Left cardiac atrium (tissue), 4 donors: ENCODE data around the gene ARID1B. TPM values are rescaled to one million over a fixed set of nuclear protein-coding genes. Genes with fewer than 3 reads are reported as not detected.

Experiments used
- ATAC-seq, 2 donors: fragments of 200-7000 bp; cut with Tn5 transposase; one replicate each; pipeline ENCODE4 v1.9.1; 2020; ENCODE audit warnings: mild to moderate bottlenecking in 2 of 2, moderate library complexity in 2 of 2
- DNase-seq: peaks from one replicate; pipeline ENCODE4 v3.0.0-alpha.2; 2020
- intact Hi-C, 2 donors: fragments of 100-400 bp; cut with DNase I; formaldehyde crosslinking; loops; one replicate each; pipeline versions ENCODE4 v1.14.1 to v1.15.1; 2022 to 2023
- total RNA-seq, 2 donors: library from RNA; stranded (reverse); fragmentation: NEBNext Ultra II Directional; extraction: Animal tissue kit (Norgen Biotek cat#: 25700); gene quantifications; one replicate each; pipeline ENCODE4 v1.2.1, GENCODE V29; 2021
- donor health status: DM: no; HTN: yes; CAD: no.
- donor health status: DM: no; HTN: yes; CAD: no; lungs with severe emphysema.
- donor health status: DM: yes; HTN: yes; CAD: no.
- donor health status: Dilated cardiomyopathy.

The ARID1B gene
- total RNA-seq, 2 donors from 2014 or later = 45.4 to 48.0 TPM

DNA sequence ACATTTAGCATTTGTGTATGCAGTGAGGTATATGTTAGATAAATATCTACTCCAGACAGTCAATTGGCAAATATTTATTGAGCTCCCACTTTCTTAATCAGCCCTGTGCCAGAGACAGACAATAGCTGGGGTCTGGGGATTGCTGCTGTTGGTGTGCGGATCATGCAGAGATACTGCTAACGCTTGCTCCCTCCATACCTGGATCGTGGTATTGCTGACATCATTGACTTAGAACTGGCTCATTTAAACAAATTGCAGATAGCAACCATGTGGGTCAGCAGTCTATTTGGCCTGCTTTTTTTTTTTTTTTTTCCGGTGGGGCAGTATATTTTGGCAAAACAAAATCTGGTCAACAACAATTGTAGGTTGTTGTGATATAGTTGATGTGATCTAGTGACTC lies 9.5 kb downstream of the ARID1B start:
- ATAC-seq (no peak), DNase-seq (no peak)
- intact Hi-C loops = loop anchor here in 1 of 2 donors (10.0 kb wide), 2 partner anchors 168 to 398 kb away; no protein-coding TSS in a partner anchor

DNA sequence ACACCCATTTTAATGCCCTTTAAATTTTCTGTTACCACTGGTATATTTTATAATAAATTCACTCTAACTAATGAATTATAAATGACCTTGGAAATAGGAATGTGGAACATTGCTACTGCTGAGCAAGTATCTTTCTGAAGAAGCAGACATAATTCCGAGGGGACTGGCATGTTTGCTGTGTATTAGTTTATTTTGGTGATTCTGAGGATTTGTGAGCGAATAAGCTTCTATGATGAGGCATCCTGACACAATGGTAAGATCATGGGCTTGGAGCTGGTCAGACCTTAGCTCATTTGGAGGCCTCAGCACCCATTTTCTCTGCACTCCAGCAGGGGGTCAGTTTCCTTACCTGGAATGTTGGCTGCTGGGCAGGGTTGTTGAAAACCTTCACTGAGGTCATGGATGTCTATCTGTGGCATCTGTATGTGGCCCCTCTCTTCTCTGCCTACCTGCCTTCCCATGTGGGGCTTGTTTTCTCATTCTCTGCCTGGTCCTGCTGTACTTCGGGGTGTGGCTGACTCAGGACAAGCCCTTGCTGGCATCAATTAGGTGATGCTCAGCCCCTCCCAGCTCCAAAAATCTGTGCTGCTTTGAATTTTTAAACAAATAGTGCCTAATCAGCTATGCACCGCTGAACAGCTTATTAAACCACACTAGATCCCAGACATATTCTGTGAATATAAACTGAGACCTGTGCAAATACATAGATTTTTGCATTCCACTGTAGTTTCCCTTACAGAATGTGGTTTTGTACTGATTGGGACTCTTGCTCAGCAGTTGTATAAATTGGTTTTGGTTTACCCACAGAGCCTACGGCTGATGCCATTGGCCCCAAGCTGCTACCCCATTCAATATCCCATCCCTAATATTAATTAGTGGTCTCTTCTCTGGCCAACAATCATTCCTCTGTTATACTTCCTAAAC lies 10.7 kb downstream of the ARID1B start:
- ATAC-seq (no peak), DNase-seq (no peak)
- intact Hi-C loops = loop anchor here in 1 of 2 donors (10.0 kb wide), 2 partner anchors 167 to 397 kb away; no protein-coding TSS in a partner anchor

DNA sequence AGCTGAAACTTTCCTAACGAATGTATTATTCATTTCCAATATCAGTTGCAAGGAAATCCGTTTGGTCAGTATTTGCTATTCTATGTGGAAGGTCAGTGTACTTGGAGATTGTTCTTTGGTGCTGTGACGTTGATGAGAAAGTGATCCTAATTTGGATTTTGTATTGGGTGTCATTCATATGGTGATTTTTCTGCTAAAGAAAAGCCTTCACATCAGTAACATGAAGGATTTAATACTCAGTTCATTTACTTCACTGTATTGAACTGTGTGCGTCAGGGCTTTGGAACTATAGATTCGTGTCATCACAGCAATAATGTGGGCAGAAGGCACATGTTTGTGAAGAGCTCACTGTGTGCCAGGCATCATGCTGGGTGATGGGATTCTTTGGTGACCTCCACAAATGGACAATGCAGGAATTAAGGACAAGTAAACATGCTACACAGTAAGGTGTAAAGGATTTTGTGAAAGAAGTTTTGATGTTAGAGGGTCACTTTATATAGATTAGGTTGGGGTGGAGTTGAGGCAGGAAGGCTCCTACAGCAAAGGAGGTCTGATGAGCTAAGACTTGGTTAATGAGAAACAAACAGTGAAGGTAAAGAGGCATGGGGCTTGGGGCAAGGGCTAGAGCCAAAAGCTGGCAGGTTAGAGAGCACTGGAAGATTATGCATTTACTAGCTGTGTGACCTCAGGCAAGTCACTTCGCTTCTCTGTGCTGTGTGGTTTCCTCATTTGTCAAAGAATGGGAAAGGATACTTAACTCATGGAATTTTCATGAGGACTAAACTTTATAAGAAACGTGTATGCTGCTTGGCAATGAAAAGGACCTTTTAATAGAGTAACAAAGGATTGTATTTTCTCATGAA lies 12.1 kb downstream of the ARID1B start:
- no peak for DNase-seq
- no peak for ATAC-seq
- intact Hi-C loops = loop anchor here in 1 of 2 donors (10.0 kb wide), 2 partner anchors 165 to 395 kb away; no protein-coding TSS in a partner anchor

DNA sequence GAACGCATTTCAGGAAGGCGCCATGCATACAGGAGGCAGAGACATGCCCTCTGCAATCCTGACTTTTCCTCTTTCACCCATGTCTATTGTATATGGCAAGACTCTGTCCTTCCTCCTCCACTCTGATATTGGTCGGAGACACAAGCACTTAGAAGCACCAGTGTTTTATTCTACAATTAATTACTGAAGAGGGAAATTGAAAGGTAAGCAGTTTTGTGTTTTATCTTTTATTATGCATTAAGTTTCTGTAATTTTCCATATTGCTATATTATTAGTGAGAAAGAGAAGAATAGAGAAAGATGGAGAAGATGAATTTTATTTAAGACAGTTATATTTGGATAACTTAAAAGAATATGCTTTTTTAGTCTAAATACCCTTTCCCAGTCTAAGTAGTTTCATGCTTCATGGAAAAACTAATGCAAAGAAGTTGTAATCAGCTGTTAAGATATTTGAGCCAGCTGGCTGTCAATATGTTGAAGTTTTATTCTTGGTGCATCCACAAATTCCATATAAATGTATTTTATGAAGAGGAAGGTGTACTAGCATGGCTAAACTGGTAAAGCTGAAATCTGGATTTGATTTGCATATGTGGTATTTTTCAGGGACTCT lies 13.6 kb downstream of the ARID1B start:
- no peak for ATAC-seq
- intact Hi-C loops = no loop called here

DNA sequence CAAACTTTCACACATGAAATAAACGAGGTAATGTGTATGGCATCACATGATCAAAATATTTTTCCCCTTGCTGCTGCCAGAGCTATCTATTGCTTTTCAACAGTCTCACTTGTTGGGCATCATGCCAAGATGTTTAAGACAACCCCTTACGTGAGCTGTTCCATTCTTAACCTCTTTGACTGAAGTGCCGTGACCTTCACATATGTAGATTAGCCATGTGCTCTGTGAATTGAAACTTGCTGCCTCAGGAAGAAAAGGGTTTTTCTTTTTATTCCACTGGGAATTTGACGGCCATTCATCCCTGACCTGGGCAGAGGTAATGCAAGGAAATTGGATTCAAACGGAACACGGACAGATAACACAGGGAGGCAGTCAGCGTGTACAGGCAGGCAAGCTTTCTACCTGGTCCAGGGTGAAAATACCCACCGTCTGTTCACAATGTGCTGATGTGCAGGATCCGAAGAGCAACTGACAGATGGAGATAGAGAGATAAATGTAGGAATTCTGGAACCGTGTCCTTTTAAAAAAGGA lies 14.2 kb downstream of the ARID1B start:
- peak; percentile 27 to 59 for ATAC-seq
- intact Hi-C loops = no loop called here
- DNase-seq = no peak

More for the DNA sequence above, 13.6 kb downstream of the ARID1B start:
- no peak for DNase-seq

DNA sequence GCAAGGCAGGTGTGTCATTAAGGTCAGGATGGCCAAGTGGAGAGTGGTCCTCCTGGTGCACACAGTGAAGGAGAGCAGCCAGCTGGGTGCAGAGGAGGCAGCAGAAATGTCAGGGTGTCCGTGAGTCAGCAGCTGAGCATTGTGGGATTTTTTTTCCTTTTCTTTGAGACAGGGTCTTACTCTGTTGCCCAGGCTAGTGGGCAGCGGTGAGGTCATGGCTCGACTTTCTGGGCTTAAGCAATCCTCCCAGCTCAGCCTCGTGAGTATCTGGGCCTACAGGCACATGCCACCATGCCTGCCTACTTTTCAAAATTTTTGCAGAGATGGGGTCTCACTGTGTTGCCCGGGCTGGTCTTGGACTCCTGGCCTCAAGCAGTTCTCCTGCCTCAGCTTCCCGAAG lies 16.0 kb downstream of the ARID1B start:
- intact Hi-C loops = no loop called here
- ATAC-seq (no peak), DNase-seq (no peak)

DNA sequence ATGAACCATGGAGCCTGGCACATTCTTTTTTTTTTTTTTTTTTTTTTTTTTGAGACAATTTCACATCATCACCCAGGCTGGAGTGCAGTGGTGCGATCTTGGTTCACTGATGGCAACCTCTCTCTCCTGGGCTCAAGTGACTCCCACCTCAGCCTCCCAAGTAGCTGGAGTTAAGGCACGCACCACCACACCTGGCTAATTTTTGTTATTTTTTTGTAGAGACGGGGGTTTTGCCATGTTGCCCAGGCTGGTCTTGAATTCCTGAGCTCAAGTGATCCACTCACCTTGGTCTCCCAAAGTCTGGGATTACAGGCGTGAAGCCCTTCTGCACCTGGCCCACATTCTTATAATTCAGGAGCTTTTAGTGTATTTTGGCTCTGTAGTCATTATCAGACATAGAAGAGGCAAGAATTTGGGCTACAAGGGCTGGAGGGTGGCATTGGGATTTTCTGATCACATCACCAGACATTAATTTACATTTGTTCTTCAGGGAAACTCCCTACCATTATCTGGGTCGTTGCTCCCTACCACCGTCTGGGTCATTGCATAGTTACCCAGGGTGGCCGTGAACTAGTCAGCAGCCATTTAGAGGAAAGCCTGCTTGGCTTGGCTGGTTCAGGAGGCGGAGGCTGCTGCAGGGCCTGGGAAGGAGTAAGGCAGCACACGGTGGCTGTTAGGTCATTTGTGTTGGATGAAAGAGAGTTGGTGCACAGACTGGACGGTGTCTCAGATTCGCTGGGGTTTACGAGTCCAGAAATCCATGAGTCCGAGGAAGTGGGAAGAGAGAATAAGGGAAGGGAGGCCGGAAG lies 17.6 kb downstream of the ARID1B start:
- DNase-seq = no peak
- intact Hi-C loops = no loop called here
- peak in 1 of 2 donors; percentile 23 for ATAC-seq

DNA sequence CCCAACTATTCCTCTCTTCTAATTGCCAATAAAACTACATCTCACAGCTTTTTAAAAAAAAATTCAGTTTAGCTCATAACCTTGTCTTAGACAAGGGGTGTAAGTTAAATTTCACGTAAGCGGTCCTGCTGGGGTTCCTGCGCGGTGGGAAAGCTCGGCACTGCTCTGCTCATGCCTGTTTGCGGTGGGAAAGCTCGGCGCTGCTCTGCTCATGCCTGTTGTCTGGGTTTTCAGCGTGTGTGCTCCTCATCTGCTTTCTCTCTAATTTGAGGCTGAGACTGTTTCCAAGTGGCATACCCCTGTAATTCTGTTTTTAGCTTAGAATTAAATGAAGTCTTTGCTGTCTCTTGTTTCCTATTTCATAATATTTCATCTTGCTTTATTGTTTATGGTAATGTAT lies 18.6 kb downstream of the ARID1B start:
- intact Hi-C loops = no loop called here
- no peak for DNase-seq
- ATAC-seq = peak; percentile 41 to 60

DNA sequence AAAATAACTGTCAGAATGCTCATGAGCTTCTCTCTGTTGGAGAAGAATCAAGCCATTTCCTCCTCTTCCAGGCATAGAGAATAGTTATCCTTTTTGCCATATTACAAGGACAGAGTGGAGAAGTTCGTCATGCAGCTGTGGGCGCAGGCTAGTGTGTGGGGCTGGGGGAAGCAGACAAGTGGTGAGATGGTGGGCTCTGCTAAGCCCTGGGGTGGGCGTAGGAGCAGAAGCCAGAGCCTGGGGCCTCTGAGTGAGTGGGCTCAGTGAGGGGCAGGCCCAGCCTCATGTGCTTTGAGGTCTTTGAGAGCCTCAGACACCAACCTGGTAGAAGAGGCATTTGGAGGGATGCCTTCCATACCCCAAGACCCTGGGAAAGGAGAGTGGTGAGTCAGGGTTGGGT lies 19.4 kb downstream of the ARID1B start:
- DNase-seq (no peak), ATAC-seq (no peak)
- intact Hi-C loops = no loop called here

DNA sequence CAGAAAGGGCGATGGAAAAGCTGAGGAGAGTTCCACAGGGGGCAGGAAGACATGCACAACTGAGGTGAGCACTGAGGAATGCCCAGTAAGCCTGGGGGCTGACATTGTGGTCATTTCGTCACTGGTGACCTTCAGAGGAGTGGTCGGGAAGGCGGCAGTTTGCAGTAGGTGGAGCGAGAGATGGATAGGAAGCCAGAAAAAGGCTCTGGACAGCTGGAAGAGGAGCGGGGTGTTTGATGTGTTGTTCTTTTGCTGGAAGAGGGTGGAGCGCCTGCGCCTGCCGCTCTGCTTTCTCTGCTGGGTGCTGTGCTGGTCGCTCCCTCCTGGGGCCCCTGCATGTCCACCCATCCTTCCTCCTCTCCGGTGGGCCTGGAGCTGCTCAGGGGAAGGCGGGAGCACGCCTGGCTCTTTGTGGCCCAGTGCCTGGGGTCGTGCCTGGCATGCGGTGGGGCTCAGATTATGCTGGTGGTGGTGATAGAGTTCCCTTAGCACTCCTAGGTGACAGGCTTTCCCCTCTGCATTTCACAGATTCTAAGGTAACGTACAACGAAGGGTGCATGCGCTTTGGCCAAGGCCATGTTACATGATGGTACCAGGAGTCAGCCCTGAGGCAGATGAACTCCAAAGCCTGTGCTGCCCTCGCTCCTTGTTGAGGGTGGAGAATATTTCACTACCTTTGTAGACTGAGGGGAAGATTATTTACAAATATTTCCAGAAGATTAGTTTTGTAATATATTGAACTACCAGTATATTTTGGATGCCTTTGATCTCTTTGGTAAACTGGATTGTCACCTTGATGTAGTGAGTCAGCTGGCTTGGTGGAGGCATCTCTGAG lies 20.9 kb downstream of the ARID1B start:
- DNase-seq = no peak

DNA sequence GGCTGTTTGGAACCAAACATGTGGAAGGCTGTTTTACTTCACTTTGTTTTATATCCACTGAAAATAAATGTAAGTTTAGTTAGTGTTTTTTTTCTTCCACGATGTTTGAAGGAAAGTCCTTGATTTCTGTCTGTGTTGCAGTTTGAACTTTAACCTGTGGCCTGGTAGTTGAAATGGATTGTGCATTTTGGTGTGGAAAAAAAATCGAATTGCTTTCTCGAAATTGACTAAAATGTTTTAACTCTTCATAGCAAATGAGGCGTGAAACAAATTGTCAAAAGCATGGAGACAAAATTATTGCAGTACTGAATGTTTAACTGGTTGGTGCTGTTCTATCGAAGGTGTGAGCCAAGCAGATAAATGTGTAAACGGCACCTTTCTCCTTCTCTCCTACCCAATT lies 24.5 kb downstream of the ARID1B start:
- intact Hi-C loops = no loop called here
- ATAC-seq (no peak), DNase-seq (no peak)

More for the DNA sequence above, 20.9 kb downstream of the ARID1B start:
- ATAC-seq = peak in 1 of 2 donors; percentile 25
- intact Hi-C loops = no loop called here

DNA sequence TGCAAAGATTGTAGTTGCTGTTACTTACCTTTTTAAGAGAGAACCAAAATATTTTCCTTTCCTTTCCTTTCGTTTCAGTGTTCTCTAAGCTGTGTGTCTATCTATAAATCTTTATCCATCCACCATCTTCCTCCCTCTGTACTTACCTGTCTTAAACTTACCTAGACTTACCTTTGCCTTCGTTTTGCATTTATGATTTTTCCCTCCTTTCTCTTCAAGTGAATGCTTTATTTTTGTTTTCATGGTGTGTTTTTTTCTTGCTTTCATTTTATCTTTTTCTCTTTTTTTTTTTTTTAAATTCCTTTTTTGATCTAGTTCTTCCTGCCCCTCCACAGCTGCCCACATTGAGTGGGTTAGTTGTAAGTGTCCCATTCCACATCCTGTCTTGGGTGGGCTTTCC lies 26.2 kb downstream of the ARID1B start:
- no peak for ATAC-seq
- intact Hi-C loops = no loop called here
- no peak for DNase-seq

DNA sequence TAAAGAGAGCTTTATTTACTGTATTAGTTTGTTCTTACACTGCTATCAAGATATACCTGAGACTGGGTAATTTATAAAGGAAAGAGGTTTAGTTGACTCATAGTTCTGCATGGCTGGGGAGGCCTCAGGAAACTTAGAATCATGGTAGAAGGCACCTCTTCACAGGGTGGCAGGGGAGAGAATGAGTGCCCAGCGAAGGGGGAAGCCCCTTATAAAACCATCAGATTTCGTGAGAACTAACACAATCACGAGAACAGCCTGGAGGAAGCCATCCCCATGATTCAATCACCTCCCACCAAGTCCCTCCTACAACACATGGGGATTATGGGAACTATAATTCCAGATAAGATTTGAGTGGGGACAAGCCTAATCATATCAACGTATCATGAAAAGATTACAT lies 27.2 kb downstream of the ARID1B start:
- DNase-seq (no peak), ATAC-seq (no peak)
- intact Hi-C loops = no loop called here

DNA sequence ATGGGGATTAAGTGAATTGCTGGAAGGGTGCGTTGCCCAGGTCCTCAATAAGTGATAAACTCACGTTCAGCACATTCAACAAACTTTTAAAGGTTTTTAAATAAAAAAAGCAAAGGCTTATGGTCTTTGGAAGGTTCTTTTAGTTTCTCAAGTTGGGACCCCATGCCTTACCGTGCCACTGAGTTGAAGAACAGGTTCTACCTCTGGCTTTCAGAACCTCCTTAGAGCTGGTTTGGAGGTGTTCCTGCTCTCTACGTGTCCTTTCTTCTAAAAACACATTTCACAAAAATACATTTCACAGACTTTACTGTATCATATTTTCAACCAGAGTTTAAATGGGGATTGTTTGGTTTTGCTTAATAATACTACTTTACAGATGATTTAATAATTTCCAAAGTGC lies 29.0 kb downstream of the ARID1B start:
- no peak for DNase-seq
- intact Hi-C loops = no loop called here
- no peak for ATAC-seq

DNA sequence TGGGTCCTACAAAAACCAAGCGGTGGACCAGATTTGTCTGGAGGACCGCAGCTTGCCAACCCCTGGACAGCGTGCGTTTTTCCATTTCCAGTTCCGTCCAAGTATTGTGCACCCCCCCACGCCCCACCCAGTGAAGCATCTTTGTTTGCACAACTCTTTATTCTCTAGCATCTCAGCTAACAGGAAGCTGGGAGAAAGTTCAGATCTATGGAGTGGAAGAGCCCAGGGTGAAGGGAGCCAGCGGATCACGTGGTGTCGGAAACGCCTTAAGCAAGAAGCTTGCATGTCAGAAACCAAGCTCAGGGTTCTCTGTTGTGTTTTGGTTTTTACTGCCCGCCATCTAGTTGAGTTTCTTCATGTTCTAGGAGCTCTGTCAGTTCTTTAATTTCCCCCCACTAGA lies 29.9 kb downstream of the ARID1B start:
- no peak for DNase-seq
- intact Hi-C loops = no loop called here
- ATAC-seq = no peak

DNA sequence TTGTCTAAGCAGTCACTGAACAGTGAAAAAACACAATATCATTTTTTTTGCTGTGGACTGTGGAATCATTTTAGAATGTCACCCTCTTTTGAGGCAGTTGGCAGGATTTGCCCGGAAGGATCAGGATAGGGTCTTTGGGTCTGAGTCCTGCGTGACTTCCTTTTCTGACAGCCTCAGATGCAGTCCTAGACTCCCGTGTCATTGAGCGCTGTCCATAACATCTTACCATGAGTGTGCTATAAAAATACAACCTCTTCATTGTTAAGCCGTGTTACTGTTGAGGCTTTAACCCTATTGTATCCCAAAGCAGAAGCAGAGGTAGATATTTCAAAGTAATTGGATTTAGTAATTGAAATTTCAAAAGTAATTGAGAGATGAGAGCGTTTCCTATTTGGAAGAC lies 30.6 kb downstream of the ARID1B start:
- DNase-seq = no peak
- intact Hi-C loops = no loop called here
- peak in 1 of 2 donors; percentile 55 for ATAC-seq

DNA sequence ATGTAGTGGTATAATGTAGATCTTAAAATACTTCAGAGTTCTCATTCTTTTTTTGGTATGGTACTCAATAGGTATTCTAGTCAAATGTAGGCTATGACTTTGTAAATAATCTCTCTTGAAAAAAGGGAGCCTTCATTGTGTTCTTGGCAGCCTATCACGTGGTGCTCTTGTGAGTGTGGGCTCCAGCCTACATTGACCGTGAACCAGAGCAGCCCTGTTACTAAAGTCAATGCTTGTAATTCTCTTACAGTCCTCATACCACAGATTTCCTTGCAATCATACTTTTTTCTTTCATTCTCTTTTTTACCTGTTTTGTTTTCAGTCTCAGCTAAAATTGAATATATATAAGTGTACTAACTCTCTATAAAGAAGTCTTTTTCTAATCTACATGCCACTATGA lies 31.1 kb downstream of the ARID1B start:
- no peak for DNase-seq
- intact Hi-C loops = no loop called here
- ATAC-seq = peak; percentile 70 to 77

DNA sequence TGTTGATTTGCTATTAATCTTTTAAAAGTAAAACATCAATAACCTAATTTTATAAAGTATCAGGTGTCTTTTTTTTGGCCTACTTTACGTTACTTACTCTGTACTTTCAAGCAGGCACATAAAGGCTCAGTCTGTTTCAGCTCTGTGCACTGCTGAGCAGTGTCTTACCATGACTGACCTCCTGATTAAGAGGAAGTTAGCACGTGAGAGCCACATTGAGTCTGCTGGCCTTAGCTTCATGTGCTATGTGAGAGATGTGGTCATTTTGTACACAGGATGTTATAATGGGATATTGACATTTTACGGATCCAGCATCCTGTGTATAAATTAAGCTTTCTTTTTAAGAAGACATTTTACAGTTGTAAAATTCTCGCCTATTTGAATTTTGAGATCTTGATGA lies 31.9 kb downstream of the ARID1B start:
- DNase-seq = no peak
- intact Hi-C loops = no loop called here
- ATAC-seq = peak; percentile 78 to 82
